Measurements from ENCODE around the gene IZUMO2.
"Not testable (repeated sequence)": the region's sequence is repeated elsewhere in the genome, so short reads cannot be mapped to it uniquely, and the experiment has no call there.

IZUMO2 gene

DNA sequence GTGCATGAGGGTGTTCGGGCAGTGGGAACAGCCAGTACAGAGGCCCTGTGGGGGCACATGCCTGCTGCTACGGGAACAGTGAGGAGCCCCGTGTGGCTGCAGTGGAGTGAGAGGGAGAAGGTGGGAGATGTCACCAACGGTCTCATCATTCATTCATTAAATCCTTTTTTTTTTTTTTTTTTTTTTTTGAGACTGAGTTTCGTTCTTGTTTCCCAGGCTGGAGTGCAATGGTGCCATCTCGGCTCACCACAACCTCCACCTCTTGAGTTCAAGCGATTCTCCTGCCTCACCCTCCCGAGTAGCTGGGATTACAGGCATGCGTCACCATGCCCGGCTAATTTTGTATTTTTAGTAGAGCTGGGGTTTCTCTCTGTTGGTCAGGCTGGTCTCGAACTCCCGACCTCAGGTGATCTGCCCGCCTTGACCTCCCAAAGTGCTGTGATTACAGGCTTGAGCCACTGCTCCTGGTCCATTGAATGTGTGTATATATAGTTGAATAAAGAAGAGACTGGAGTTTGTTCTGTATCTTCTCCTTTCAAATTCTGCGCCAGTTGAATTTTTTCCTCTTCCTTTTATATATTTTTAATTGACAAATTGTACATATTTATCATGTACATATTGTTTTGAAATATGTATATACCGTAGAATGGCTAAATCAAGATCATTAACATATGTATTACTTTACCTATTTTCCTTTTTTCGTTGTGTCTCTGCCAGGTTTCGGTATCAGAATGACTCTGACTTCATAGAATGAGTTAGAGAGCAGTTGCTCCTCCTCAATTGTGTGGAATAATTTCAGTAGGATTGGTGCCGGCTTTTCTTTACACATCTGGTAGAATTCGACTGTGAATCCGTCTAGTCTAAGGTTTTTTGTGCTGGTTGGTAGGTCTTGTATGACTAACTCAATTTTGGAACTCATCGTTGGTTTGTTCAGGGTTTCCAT is 28.0 kb downstream of the IZUMO2 start:
- DNase-seq, result not testable (repeated sequence)

DNA sequence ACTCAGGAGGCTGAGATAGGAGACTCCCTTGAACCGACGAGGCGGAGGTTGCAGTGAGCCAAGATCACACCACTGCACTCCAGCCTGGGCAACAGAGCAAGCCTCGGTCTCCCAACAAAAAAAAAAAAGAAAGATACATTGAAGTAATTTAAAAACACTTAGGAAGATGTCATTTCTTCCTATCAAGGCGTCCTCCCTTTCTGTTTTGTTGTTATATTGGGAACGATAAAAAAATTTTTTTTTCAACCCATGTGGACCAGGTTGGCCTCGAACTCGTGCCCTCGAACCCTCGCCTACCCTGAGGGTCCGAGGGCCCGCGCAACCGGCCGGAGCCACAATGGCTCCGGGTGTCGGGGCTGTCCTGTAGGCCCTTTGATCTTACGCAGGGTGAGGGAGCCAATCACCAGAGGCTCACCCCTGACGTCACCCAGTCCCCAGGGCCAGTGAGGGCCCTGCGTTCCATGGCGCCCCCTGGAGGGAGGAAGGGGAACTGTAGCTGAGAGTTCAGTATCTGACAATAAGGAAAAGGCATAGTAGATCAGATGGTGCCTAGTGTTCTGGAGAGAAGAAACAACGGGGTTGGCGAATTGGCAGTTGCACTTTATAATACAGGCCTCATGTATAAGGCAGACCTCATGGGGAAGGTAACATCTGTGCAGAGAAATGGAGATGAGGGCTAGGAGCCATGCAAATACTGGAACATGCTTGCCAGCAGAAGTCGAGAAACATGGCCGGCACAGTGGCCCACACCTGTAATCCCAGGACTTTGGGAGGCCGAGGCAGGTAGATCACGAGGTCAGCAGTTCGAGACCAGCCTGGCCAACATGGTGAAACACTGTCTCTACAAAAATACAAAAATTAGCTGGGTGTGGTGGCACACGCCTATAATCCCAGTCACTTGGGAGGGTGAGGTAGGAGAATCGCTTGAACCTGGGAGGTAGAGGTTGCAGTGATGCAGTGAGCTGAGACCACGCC is 29.3 kb downstream of the IZUMO2 start:
- not testable (repeated sequence) for DNase-seq

DNA sequence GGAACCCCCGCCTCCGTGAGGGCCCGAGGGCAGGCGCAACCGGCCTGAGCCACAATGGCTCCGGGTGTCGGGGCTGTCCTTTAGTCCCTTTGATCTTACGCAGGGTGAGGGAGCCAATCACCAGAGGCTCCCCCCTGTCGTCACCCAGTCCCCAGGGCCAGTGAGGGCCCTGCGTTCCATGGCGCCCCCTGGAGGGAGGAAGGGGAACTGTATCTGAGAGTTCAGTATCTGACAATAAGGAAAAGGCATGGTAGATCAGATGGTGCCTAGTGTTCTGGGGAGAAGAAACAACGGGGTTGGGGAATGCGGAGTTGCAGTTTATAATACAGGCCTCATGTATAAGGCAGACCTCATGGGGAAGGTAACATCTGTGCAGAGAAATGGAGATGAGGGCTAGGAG is 59.1 kb downstream of the IZUMO2 start:
- not testable (repeated sequence) for DNase-seq

DNA sequence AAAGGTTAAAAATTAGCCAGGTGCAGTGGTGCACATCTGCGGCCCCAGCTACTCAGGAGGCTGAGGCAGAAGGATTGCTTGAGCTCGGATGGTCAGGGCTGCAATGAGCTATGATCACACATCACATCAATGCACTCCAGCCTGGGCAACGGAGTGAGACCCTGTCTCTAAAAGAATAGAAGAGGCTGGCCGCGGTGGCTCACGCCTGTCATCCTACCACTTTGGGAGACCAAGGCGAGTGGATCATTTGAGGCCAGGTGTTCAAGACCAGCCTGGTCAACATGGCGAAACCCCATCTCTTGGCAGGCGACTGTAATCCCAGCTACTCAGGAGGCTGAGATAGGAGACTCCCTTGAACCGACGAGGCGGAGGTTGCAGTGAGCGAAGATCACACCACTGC is 59.7 kb downstream of the IZUMO2 start:
- not testable (repeated sequence) for DNase-seq
